ENCODE data around the gene CEACAM6.

DNA sequence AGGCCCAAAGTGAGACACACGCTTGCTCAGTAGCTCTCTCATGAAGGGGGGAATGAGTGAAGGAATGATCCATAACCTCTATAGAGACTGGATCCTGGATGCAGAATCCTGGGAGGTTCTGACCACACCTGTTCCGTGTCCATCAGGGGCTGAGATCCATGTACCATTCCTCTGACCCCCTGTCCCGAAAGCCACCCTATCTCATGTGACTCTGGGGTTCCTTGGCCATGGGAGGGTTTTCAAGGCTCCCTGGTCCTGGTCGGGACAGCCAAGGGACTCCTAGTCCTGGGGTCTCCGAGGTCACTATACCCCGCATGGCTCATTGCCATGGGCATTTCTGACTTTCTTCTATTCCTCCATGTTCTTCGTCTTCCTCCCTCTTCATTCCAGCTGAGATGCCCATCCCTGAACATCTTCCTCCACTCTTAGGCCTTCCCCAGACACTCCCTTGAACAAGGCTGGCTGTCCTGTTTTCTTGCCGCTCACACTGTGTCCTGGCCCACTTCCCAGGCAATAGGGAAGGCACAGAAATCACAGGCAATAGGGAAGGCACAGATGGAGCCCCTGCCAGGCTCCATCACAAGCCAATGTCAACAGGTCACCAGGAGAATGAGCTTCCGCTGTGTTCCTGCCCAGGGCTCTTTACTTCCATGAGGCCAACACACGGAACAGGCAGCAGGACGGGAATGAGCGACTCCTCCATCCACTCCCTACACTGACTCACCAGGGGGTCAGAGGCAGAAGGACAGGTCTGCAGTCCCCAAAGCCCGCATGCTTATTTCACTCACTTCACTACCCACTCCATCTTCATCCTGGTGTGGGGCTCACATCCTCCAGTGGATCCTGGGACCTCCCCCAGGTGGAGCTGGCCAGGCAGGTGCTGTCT is 43.7 kb upstream of the CEACAM6 start:
- TF ChIP-seq EZH2 (IDR thresholded peaks at IDR 0.05; ENCODE audit: low read depth, unreplicated experiment) (no peak), POLR2AphosphoS5 (IDR thresholded peaks at IDR 0.05; ENCODE audit: low read depth) (no peak), EZH2phosphoT487 (IDR thresholded peaks at IDR 0.05; ENCODE audit: unreplicated experiment) (no peak), JUNB (IDR thresholded peaks at IDR 0.05; ENCODE audit: unreplicated experiment) (no peak), ZNF331 (CRISPR knock-in tag; IDR thresholded peaks at IDR 0.05; ENCODE audit: low read depth) (no peak)
- TF ChIP-seq, protein P1, sequence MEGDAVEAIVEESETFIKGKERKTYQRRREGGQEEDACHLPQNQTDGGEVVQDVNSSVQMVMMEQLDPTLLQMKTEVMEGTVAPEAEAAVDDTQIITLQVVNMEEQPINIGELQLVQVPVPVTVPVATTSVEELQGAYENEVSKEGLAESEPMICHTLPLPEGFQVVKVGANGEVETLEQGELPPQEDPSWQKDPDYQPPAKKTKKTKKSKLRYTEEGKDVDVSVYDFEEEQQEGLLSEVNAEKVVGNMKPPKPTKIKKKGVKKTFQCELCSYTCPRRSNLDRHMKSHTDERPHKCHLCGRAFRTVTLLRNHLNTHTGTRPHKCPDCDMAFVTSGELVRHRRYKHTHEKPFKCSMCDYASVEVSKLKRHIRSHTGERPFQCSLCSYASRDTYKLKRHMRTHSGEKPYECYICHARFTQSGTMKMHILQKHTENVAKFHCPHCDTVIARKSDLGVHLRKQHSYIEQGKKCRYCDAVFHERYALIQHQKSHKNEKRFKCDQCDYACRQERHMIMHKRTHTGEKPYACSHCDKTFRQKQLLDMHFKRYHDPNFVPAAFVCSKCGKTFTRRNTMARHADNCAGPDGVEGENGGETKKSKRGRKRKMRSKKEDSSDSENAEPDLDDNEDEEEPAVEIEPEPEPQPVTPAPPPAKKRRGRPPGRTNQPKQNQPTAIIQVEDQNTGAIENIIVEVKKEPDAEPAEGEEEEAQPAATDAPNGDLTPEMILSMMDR (conservative IDR thresholded peaks at IDR 0.05; ENCODE audit: low read depth in 2 of 2): no peak
- TF ChIP-seq, protein P2, sequence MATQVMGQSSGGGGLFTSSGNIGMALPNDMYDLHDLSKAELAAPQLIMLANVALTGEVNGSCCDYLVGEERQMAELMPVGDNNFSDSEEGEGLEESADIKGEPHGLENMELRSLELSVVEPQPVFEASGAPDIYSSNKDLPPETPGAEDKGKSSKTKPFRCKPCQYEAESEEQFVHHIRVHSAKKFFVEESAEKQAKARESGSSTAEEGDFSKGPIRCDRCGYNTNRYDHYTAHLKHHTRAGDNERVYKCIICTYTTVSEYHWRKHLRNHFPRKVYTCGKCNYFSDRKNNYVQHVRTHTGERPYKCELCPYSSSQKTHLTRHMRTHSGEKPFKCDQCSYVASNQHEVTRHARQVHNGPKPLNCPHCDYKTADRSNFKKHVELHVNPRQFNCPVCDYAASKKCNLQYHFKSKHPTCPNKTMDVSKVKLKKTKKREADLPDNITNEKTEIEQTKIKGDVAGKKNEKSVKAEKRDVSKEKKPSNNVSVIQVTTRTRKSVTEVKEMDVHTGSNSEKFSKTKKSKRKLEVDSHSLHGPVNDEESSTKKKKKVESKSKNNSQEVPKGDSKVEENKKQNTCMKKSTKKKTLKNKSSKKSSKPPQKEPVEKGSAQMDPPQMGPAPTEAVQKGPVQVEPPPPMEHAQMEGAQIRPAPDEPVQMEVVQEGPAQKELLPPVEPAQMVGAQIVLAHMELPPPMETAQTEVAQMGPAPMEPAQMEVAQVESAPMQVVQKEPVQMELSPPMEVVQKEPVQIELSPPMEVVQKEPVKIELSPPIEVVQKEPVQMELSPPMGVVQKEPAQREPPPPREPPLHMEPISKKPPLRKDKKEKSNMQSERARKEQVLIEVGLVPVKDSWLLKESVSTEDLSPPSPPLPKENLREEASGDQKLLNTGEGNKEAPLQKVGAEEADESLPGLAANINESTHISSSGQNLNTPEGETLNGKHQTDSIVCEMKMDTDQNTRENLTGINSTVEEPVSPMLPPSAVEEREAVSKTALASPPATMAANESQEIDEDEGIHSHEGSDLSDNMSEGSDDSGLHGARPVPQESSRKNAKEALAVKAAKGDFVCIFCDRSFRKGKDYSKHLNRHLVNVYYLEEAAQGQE (IDR thresholded peaks at IDR 0.05; ENCODE audit: unreplicated experiment): no peak

Measured in GM23338 (cell line).